ENCODE measurements around the gene CFAP68. TPM values are rescaled to one million over a fixed set of nuclear protein-coding genes. Genes with fewer than 3 reads are reported as not detected.

The CFAP68 gene
- total RNA-seq, 1 experiment from 2014 or later, result 8.6 TPM

DNA sequence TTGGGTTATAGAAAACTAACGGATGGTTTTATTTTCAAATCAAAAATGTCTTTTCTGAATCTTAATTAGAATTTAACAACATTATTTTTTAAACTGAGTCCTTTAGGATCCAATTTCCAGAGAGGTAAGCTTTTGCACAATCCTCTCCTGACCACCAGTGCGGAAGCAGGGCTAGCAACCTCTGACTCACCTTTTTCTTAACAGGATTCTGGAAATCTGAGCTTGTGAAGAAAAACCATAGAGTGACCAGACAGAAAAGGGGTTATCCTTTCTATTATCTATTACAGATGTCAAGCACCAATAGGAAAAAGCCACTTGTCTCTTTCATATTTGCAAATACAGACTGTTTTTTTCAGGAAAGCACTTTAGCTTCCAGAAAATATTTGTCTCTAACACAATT lies 33.3 kb upstream of the CFAP68 start:
- Histone ChIP-seq H3K36me3 (peaks cover 11% of the 10 kb centered on the region; the same call in 1 of the 2 replicates), H3K4me1 (replicated peaks) (no peaks in the 10 kb centered on the region; the same call in 1 of the 2 replicates), H3K4me3 (no peak overlapping the region), H3K27ac (no peak overlapping the region), H3K9me3 (replicated peaks) (no peaks in the 10 kb centered on the region), H3K27me3 (replicated peaks) (no peaks in the 10 kb centered on the region)
- no peak for DNase-seq (ENCODE audit: low read depth in 1 of 2, low spot score in 2 of 2)

DNA sequence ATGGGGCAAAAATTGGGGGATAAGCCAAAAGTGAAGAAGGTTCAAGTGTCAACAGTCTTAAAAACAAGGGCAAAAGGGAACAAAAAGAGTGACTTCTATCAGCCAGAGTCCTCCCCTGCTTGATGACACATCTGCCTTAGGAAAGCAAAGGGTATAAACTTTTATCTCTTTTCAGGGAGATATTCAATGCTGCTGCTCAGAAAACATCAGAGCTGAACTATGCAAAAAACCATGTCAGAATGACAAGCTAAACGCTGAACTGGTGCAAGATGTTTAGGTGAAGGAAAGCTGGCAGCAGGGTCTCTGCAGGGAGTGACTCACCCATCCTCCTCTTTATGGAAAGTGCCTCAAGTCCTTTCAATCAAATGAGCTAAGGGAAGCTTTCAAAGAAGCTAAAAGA lies 32.7 kb upstream of the CFAP68 start:
- H3K36me3 ChIP-seq, result 0 out of 2 replicates have a peak, but pooled peaks cover 8% of the 10 kb centered on the region
- peak in 1 of 2 experiments; percentile 4 for DNase-seq (ENCODE audit: low read depth in 1 of 2, low spot score in 2 of 2)
- no peaks in the 10 kb centered on the region for H3K9me3 ChIP-seq (replicated peaks)
- H3K27me3 ChIP-seq (replicated peaks), result no peaks in the 10 kb centered on the region
- H3K4me3 ChIP-seq, result no peak overlapping the region
- no peak overlapping the region for H3K27ac ChIP-seq
- H3K4me1 ChIP-seq (replicated peaks), result no peaks in the 10 kb centered on the region; the same call in 1 of the 2 replicates

DNA sequence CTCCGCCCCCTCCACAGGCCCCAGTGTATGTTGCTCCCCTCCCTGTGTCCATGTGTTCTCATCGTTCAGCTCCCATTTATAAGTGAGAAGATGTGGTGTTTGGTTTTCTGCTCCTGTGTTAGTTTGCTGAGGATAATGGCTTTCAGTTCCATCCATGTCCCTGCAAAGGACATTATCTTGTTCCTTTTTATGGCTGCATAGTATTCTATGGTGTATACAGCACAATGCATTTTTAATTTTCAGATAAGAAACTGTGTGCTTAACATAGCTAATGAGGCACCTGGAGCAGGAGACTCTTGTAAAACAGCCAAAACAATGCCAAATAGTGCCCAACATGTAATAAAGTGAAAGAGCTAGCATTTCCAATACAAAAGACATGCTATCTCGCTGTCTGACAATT lies 29.7 kb upstream of the CFAP68 start:
- Histone ChIP-seq H3K27me3 (replicated peaks) (no peaks in the 10 kb centered on the region), H3K27ac (no peak overlapping the region), H3K4me1 (replicated peaks) (no peaks in the 10 kb centered on the region; the same call in 1 of the 2 replicates), H3K36me3 (peaks cover 7% of the 10 kb centered on the region; the same call in 1 of the 2 replicates), H3K9me3 (replicated peaks) (no peaks in the 10 kb centered on the region), H3K4me3 (no peak overlapping the region)
- DNase-seq (ENCODE audit: low read depth in 1 of 2, low spot score in 2 of 2), result no peak

DNA sequence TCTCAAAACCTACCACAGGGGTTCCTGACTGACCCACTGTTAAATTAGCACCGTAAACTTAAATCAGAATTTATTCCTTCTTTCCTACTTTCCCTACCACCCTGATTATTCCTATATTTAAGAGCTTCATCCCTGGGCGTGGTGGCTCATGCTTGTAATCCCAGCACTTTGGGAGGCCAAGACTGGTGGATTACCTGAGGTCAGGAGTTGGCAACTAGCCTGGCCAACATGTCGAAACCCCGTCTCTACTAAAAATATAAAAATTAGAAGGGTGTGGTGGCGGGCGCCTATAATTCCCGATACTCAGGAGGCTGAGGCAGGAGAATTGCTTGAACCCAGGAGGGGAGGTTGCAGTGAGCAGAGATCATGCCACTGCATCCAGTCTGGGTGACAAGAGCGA lies 28.3 kb upstream of the CFAP68 start:
- Histone ChIP-seq H3K36me3 (peaks cover 5% of the 10 kb centered on the region; the same call in 1 of the 2 replicates), H3K4me3 (no peak overlapping the region), H3K27ac (no peak overlapping the region), H3K4me1 (replicated peaks) (no peaks in the 10 kb centered on the region; the same call in 1 of the 2 replicates), H3K9me3 (replicated peaks) (no peaks in the 10 kb centered on the region), H3K27me3 (replicated peaks) (no peaks in the 10 kb centered on the region)
- no peak for DNase-seq (ENCODE audit: low read depth in 1 of 2, low spot score in 2 of 2)

DNA sequence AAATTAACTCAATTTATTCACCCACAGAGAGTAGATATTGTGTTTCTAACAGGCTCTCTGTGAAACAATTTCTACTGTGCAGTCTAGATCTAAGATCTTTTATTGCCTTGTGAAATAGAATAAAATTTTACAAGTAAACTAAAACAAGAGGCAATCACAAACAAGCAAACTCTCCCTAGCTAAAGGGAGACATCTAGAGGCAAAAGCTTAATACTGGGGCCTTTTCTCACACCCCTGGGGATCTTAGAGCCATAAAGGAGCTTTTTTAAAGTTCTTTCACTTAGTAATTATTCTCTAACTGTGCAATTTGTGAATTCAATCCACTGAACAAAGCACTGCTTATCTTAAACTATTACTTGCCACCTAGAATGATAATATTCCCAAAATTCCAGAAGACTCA lies 27.7 kb upstream of the CFAP68 start:
- no peaks in the 10 kb centered on the region for H3K27me3 ChIP-seq (replicated peaks)
- no peak overlapping the region for H3K27ac ChIP-seq
- no peaks in the 10 kb centered on the region for H3K9me3 ChIP-seq (replicated peaks)
- H3K4me1 ChIP-seq (replicated peaks), result no peaks in the 10 kb centered on the region; the same call in 1 of the 2 replicates
- H3K36me3 ChIP-seq, result peaks cover 5% of the 10 kb centered on the region; the same call in 1 of the 2 replicates
- no peak for DNase-seq (ENCODE audit: low read depth in 1 of 2, low spot score in 2 of 2)
- no peak overlapping the region for H3K4me3 ChIP-seq

DNA sequence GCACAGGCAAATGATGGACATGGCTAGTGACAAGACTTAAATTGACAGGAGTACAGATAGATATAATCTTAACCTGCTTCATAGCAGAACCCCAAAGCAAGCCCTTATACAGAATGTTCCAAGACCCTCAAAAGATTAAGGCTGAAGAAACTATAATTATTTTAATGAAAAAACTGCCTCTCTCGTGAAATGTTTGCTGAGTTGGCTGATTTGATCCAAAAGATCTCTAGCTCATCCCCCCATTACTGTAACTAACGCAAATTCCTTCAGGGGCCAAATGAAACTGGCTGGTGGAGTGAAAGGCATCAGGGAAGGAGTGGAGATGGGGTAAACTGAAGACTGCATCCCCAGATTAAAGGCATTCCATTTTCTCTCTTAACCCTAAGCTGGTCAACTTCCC lies 27.2 kb upstream of the CFAP68 start:
- no peak overlapping the region for H3K27ac ChIP-seq
- peaks cover 5% of the 10 kb centered on the region; the same call in 1 of the 2 replicates for H3K36me3 ChIP-seq
- no peak overlapping the region for H3K4me3 ChIP-seq
- no peaks in the 10 kb centered on the region for H3K27me3 ChIP-seq (replicated peaks)
- no peaks in the 10 kb centered on the region; the same call in 1 of the 2 replicates for H3K4me1 ChIP-seq (replicated peaks)
- no peak for DNase-seq (ENCODE audit: low read depth in 1 of 2, low spot score in 2 of 2)
- H3K9me3 ChIP-seq (replicated peaks), result no peaks in the 10 kb centered on the region

DNA sequence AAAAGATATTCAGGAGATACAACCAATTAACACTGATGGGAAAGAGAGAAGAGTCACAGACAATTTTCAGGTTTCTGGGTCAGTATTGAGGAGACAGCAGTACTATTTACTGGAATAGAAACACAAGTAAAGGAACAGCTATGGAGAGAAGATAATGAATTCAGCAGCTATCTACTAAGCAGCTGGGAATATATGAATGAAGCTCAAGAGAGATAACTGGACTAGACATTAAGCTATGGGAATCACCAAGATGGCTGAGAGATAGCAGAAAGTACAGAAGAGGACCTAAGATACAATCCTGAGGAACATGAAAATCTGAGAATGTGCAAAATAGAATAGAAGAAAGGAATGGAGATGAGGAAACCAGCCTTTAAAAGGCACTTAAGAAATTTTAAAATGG lies 23.8 kb upstream of the CFAP68 start:
- DNase-seq (ENCODE audit: low read depth in 1 of 2, low spot score in 2 of 2), result no peak
- Histone ChIP-seq H3K36me3 (peaks cover 2% of the 10 kb centered on the region; the same call in 1 of the 2 replicates), H3K4me3 (no peak overlapping the region), H3K4me1 (replicated peaks) (no peaks in the 10 kb centered on the region), H3K27me3 (replicated peaks) (no peaks in the 10 kb centered on the region), H3K27ac (no peak overlapping the region), H3K9me3 (replicated peaks) (no peaks in the 10 kb centered on the region)

DNA sequence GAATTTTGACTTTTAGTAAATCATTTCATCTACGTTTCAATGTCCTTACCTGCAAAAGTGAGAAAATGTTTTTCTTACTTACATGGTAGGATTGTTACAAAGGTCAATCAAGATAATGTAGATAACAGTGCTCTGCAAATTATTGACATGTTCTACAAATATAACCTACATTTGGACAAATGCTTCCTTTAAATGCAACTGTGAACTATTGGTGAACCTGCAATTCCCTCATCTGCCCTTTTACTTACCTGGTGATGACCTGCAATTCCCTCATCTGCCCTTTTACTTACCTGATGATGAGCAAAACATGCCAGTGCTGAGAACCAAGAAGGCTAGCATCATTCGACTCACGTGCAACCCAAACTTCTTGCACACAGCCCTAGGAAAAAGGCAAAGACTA lies 19.1 kb upstream of the CFAP68 start:
- H3K9me3 ChIP-seq (replicated peaks), result no peaks in the 10 kb centered on the region
- no peaks in the 10 kb centered on the region for H3K4me1 ChIP-seq (replicated peaks)
- no peak overlapping the region for H3K4me3 ChIP-seq
- DNase-seq (ENCODE audit: low read depth in 1 of 2, low spot score in 2 of 2), result no peak
- no peaks in the 10 kb centered on the region for H3K27me3 ChIP-seq (replicated peaks)
- H3K36me3 ChIP-seq, result peaks cover 3% of the 10 kb centered on the region; the same call in 1 of the 2 replicates
- no peak overlapping the region for H3K27ac ChIP-seq

DNA sequence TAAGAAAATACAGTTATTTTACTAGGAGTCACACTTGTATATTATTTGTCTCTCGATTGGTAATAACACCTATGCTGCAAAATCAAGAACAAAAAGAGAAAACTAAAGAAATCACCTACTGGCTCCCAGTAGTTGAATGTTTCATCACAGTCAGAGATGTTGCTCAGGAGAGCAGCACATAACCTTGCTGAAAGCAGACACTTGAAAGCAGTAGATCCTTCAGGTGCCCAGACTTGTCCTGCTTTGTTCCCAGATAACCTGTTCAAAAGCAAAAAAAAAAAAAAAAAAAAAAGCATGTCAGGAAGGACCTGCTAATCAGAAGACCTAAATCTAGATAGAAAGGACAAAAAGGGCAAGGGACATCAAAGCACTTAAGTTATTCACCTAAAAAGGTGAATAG lies 9.2 kb upstream of the CFAP68 start:
- Histone ChIP-seq H3K4me1 (replicated peaks) (no peaks in the 10 kb centered on the region), H3K9me3 (replicated peaks) (no peaks in the 10 kb centered on the region), H3K4me3 (no peak overlapping the region), H3K27me3 (replicated peaks) (no peaks in the 10 kb centered on the region), H3K36me3 (peaks cover 2% of the 10 kb centered on the region; the same call in 1 of the 2 replicates), H3K27ac (no peak overlapping the region)
- no peak for DNase-seq (ENCODE audit: low read depth in 1 of 2, low spot score in 2 of 2)

DNA sequence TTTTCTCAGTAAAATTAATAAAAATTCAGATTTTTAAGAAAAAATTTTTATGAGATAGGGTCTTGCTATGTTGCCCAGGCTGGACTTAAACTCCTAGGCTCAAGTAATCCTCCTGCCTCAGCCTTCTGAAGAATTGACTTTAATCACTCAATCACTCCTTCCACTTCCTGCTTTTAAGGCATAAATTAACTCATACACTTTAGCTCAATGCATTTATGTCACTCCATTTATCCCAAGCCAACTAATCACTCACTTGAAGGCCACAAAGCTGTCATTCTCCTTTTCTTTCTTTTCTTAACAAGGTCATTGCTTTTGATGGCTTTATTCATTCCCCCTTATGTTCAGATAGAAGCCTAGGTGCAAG lies 8.8 kb upstream of the CFAP68 start:
- H3K9me3 ChIP-seq (replicated peaks), result no peaks in the 10 kb centered on the region
- H3K4me3 ChIP-seq, result peak overlapping the region; percentile 91
- H3K27me3 ChIP-seq (replicated peaks), result no peaks in the 10 kb centered on the region
- no peaks in the 10 kb centered on the region for H3K4me1 ChIP-seq (replicated peaks)
- no peak overlapping the region; the same call in 1 of the 2 replicates for H3K27ac ChIP-seq
- no peaks in the 10 kb centered on the region for H3K36me3 ChIP-seq
- no peak for DNase-seq (ENCODE audit: low read depth in 1 of 2, low spot score in 2 of 2)

DNA sequence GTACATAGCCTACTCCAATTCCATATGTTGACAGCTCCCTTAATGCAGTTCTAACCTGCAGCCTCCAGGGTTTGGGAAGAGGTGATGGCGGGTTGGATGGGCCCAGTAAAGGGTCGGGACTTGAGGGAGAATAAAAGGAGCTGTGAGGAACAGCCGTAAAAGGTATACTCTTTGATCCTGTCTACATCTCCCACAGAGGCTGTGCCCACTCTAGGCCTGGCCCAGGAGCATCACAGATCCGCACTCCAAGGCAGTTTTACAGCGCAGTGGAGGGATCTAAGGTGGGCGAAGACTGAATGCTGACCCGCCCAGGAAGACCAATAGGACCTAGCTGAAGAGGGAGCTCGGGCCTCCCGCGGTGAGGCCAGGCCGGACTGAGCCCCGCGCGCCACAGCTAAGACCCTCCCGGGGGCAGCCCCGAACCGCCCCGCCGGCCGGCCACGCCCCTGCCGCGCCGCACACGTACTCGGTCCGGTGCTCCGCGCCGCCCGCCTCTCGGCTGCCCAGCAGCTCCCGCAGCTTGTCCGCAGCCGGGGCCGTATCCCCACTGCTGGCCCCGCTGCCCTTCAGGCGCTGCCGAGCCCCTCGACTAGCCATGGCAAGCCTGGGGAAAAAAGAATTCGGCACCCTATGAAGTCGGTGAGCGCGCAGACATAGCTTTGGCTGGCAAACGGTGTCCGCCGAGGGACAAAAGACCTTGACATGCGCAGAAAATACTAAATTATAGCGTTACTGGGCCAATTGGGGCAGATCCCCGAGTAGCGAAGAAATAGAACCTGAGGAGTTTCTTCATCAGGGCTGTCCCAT lies 8.3 kb upstream of the CFAP68 start, which contains the start of gene ALG9:
TSS of gene ALG9 (minus strand) at position 696 of the 807 bp plus-strand sequence. CDS start at position 597, 99 bp downstream.
- Histone ChIP-seq H3K4me3 (peak within 1 kb of the TSS; percentile 91), H3K4me1 (replicated peaks) (no peaks in the 10 kb centered on the region)
- peak; percentile 69 for DNase-seq (ENCODE audit: low read depth in 1 of 2, low spot score in 2 of 2)

DNA sequence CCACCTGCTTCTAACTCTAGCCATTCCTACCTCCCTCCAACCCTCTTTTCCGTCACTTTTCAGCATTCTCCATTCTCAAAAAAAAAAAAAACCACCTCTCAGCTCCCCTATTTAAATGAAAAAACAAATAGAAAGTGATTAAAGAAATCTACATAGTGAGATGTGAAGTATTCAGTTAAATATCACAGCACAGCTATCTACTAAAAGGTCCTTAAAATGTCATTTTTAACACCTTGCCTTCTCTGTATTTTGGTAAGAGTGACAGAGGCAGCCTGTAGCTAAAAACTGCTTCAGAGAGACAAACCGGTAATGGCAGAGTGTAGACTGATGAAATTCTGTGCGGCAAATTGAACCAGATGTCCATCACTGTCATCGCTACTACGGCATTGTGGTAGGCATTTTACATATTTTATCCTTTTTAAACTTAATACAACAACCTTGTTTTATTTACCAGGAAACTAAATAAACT lies 7.6 kb upstream of the CFAP68 start:
- no peak for DNase-seq (ENCODE audit: low read depth in 1 of 2, low spot score in 2 of 2)
- Histone ChIP-seq H3K4me1 (replicated peaks) (no peaks in the 10 kb centered on the region), H3K9me3 (replicated peaks) (no peaks in the 10 kb centered on the region), H3K36me3 (no peaks in the 10 kb centered on the region), H3K27me3 (replicated peaks) (no peaks in the 10 kb centered on the region), H3K4me3 (peak overlapping the region; percentile 91), H3K27ac (no peak overlapping the region)

More for the DNA sequence above, 8.3 kb upstream of the CFAP68 start, which contains the start of gene ALG9:
- Histone ChIP-seq H3K36me3 (no peaks in the 10 kb centered on the region), H3K27ac (peak within 1 kb of the TSS; percentile 46; the same call in 1 of the 2 replicates), H3K27me3 (replicated peaks) (no peaks in the 10 kb centered on the region), H3K9me3 (replicated peaks) (no peaks in the 10 kb centered on the region)

DNA sequence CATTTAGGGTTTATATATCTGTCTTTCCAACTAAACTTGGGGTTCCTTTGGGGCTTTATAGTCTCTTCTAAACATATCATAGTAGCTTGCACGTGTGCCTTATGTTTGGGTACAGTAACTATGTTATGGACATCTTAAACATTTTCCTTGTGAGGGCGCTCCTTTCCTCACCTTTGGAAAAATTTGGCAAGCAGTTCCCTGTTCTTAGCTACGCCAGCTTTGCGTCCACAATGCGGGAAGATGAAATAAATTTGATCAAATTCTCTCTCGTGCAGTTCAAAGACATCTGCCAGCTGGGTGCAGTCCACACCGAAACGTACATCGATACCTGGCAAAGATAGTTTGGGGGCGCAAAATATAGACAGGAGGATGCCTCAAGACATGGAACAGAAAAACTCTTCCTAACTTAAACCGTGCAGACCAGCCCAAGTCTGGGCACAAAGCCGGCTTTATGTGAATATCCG lies 924 bp upstream of the CFAP68 start:
- Histone ChIP-seq H3K9me3 (replicated peaks) (no peaks in the 10 kb centered on the region), H3K27me3 (replicated peaks) (no peaks in the 10 kb centered on the region), H3K36me3 (no peaks in the 10 kb centered on the region), H3K27ac (peak overlapping the region; percentile 97), H3K4me1 (replicated peaks) (peaks cover 4% of the 10 kb centered on the region; the same call in 1 of the 2 replicates), H3K4me3 (peak overlapping the region; percentile 51)
- no peak for DNase-seq (ENCODE audit: low read depth in 1 of 2, low spot score in 2 of 2)

DNA sequence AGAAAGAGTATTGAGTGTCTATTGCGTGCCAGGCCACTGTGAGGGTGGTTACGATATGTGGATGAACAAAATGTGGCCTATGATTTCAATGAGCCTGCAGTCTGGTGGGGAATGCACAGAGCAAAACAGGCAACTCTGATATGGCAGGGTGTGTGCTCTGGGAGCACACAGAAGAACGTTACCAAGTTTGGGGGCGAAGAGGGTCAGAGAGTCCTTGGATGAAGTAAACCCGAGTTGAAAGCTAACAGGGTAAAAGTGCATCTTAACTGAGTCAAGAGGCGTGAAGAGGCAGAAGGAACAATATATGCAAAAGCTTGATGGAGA lies 258 bp downstream of the CFAP68 start:
- H3K4me1 ChIP-seq (replicated peaks), result peaks cover 4% of the 10 kb centered on the region; the same call in 1 of the 2 replicates
- H3K4me3 ChIP-seq, result peak overlapping the region; percentile 51
- peak overlapping the region; percentile 97 for H3K27ac ChIP-seq
- H3K36me3 ChIP-seq, result no peaks in the 10 kb centered on the region
- no peak for DNase-seq (ENCODE audit: low read depth in 1 of 2, low spot score in 2 of 2)
- no peaks in the 10 kb centered on the region for H3K9me3 ChIP-seq (replicated peaks)
- no peaks in the 10 kb centered on the region for H3K27me3 ChIP-seq (replicated peaks)
